ENCODE measurements around the gene C1orf56. TPM values are rescaled to one million over a fixed set of nuclear protein-coding genes. Genes with fewer than 3 reads are reported as not detected.
A peak's percentile ranks its signal among the peaks of the same experiment; 100 is the strongest.

Gene C1orf56
- total and polyA plus RNA-seq, 2 donors (not counting 3 experiments of a cell fraction or from before 2014, with no cell fraction given) = 3.0 to 3.5 TPM

GRCh38 chr1:151013518-151013917 lies 34.0 kb upstream of the C1orf56 start:
- dilution Hi-C loops (cut with MboI; ENCODE audit: extremely low pct_ligation_motif_present, low sequenced_read_pairs) (no loop called here), intact Hi-C loops (cut with micrococcal nuclease) (no loop called here)
- Histone ChIP-seq H3K9me1 (replicated peaks; ENCODE audit: control insufficient read depth, extremely low read depth, insufficient read depth, low read length) (no peaks in the 10 kb centered on the region), H3K4me1 (ENCODE audit: control insufficient read depth, extremely low read depth, insufficient read depth, low read length) (peaks cover 7% of the 10 kb centered on the region), H3K27ac (ENCODE audit: insufficient read depth, low read depth, low read length) (no peak overlapping the region), H3K9ac (replicated peaks; ENCODE audit: extremely low read depth, insufficient read depth, low read length) (no peak overlapping the region), H3K4me3 (replicated peaks in 1 of 3; ENCODE audit: insufficient read depth in 1 of 3, low read depth in 1 of 3, low read length in 3 of 3) (no peak overlapping the region), H3K36me3 (ENCODE audit: control insufficient read depth in 2 of 2, extremely low read depth in 1 of 2, insufficient read depth in 2 of 2, low read length in 2 of 2) (no peaks in the 10 kb centered on the region), H3K27me3 (ENCODE audit: control insufficient read depth in 2 of 2, insufficient read depth in 2 of 2, low read length in 2 of 2) (no peaks in the 10 kb centered on the region), H3K4me2 (ENCODE audit: insufficient read depth, low read length) (no peak overlapping the region), H3K9me3 (replicated peaks; ENCODE audit: control insufficient read depth, insufficient read depth, low read length) (no peaks in the 10 kb centered on the region), H2AFZ (ENCODE audit: low read depth, low read length) (no peak overlapping the region), H3K79me2 (ENCODE audit: control insufficient read depth, insufficient read depth, low read length) (no peaks in the 10 kb centered on the region), H4K20me1 (replicated peaks; ENCODE audit: control insufficient read depth, extremely low read depth, insufficient read depth, low read length) (no peaks in the 10 kb centered on the region)
- ChIA-PET POLR2A (no interaction called here), CTCF (interaction anchor here (0.7 kb wide), 1 partner anchor 17 kb away, joined by 3 read pairs; no protein-coding TSS in a partner anchor)
- no TSS peak for BruUV-seq (replicated peaks)
- no peak for TF ChIP-seq FOS (IDR thresholded peaks at IDR 0.05; ENCODE audit: borderline replicate concordance, insufficient read depth, low read length)
- TF ChIP-seq GATA2 (IDR thresholded peaks at IDR 0.05; ENCODE audit: insufficient read depth, insufficient read length, low read depth, low read length) = no peak
- no peak for TF ChIP-seq EZH2 (IDR thresholded peaks at IDR 0.05; ENCODE audit: borderline replicate concordance, low read depth, low read length, severe bottlenecking)
- no peak for TF ChIP-seq POLR2AphosphoS5 (IDR thresholded peaks at IDR 0.05; ENCODE audit: insufficient read depth, low read depth, low read length)
- TF ChIP-seq MYC (IDR thresholded peaks at IDR 0.05; ENCODE audit: low read depth, low read length) = no peak
- TF ChIP-seq, protein P1, sequence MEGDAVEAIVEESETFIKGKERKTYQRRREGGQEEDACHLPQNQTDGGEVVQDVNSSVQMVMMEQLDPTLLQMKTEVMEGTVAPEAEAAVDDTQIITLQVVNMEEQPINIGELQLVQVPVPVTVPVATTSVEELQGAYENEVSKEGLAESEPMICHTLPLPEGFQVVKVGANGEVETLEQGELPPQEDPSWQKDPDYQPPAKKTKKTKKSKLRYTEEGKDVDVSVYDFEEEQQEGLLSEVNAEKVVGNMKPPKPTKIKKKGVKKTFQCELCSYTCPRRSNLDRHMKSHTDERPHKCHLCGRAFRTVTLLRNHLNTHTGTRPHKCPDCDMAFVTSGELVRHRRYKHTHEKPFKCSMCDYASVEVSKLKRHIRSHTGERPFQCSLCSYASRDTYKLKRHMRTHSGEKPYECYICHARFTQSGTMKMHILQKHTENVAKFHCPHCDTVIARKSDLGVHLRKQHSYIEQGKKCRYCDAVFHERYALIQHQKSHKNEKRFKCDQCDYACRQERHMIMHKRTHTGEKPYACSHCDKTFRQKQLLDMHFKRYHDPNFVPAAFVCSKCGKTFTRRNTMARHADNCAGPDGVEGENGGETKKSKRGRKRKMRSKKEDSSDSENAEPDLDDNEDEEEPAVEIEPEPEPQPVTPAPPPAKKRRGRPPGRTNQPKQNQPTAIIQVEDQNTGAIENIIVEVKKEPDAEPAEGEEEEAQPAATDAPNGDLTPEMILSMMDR (IDR thresholded peaks at IDR 0.05; ENCODE audit: extremely low read depth in 1 of 2, insufficient read depth in 1 of 2, low read depth in 1 of 2, low read length in 2 of 2) = no peak
- TF ChIP-seq, protein P2, sequence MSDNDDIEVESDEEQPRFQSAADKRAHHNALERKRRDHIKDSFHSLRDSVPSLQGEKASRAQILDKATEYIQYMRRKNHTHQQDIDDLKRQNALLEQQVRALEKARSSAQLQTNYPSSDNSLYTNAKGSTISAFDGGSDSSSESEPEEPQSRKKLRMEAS (IDR thresholded peaks at IDR 0.05; ENCODE audit: insufficient read depth, insufficient read length) = no peak
- no peak for TF ChIP-seq JUN (IDR thresholded peaks at IDR 0.05; ENCODE audit: borderline replicate concordance, insufficient read depth, insufficient read length, low read depth)
- TF ChIP-seq POLR2A (IDR thresholded peaks at IDR 0.05; ENCODE audit: low read depth, low read length) = no peak
- FAIRE-seq (no peak), DNase-seq (ENCODE audit: low read depth, low spot score) (peak; percentile 13)

Data from endothelial cell of umbilical vein (primary cell).